Jurkat, Clone E6-1 (cell line): ENCODE data around the gene RSPH6A.
"Not testable (repeated sequence)": the region's sequence is repeated elsewhere in the genome, so short reads cannot be mapped to it uniquely, and the experiment has no call there.

Experiments
- DNase-seq: peaks from one replicate; pipeline ENCODE4 v3.0.0-alpha.2; 2011; ENCODE audit warnings: low read depth, low spot score
- H3K4me3 ChIP-seq: 2 replicates; pipeline ENCODE4 v1.5.1; 2011; ENCODE audit warnings: mild to moderate bottlenecking, low read length, control low read depth, moderate library complexity

The RSPH6A gene

GRCh38 chr19:45751483-45751882 lies 63.6 kb downstream of the RSPH6A start:
- not testable (repeated sequence) for H3K4me3 ChIP-seq, DNase-seq

DNA sequence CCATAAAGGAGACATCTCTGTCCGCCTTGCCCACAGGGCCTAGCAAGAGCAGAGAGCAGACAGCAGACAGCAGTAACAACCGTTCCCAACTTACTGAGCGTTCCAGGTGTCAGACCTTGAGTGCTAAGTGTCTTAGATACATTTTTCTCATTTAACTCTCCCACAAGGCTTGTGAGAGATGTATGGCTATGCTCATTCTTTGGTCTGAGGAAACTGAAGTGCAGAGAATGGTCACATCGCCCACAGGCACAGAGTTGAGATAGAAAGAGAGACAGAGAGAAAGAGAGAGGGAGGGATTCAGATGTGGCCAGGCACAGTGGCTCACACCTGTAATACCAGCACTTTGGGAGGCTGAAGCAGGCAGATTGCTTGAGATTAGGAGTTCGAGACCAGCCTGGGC lies 67.6 kb downstream of the RSPH6A start:
- no peak for DNase-seq
- no peak overlapping the region for H3K4me3 ChIP-seq

- no peak for DNase-seq
Observed at GRCh38 chr19:45746866-45747265, 68.2 kb downstream of the RSPH6A start.

More at GRCh38 chr19:45746866-45747265, 68.2 kb downstream of the RSPH6A start:
- no peak overlapping the region for H3K4me3 ChIP-seq
